SK-N-SH (cell line): ENCODE measurements around the gene SMIM28. TPM values are rescaled to one million over a fixed set of nuclear protein-coding genes. Genes with fewer than 3 reads are reported as not detected.

ENCODE experiments used
- CTCF ChIA-PET: fragments of 300-600, 350-600 bp; formaldehyde crosslinking; extraction: SDS; loops from one replicate; lab custom pipeline; 2021; lab: Yijun Ruan, JAX
- POLR2A ChIA-PET: fragments of 350-600 bp; sonication (Branson Sonifier 250); formaldehyde crosslinking; extraction: SDS; loops from one replicate; lab custom pipeline; 2020; ENCODE audit warnings: antibody characterized with exemption, inconsistent platforms; lab: Yijun Ruan, JAX
- DNase-seq: peaks from one replicate; pipeline ENCODE4 v3.0.0; 2012
- H2AFZ ChIP-seq: fragments of 200-600 bp; sonication (generic); 2 replicates; pipeline ENCODE4 v1.8.1; 2016; ENCODE audit warnings: antibody characterized with exemption, mild to moderate bottlenecking, low read depth
- H3F3A ChIP-seq: fragments of 200-600 bp; sonication (generic); replicated peaks from 2 replicates; pipeline ENCODE3; 2016; ENCODE audit warnings: antibody characterized with exemption, mild to moderate bottlenecking; ENCODE audit not compliant: insufficient read depth
- H3K27ac ChIP-seq, 2 experiments: fragments of 200-500 bp in 1 of 2; fragments of 200-600 bp in 1 of 2; sonication (Bioruptor generic) in 1 of 2; sonication (generic), shearing (Covaris generic) in 1 of 2; 2 replicates each; pipeline versions ENCODE4 v1.5.1 to v1.6.1; 2014 to 2016; ENCODE audit warnings: low read depth in 2 of 2, inconsistent platforms in 1 of 2, low read length in 1 of 2, mild to moderate bottlenecking in 1 of 2, mixed read lengths in 1 of 2
- H3K27me3 ChIP-seq: fragments of 200-600 bp; sonication (generic), shearing (Covaris generic); 2 replicates; pipeline ENCODE4 v1.6.1; 2016; ENCODE audit warnings: mixed run types; ENCODE audit not compliant: insufficient read depth
- H3K36me3 ChIP-seq, 2 experiments: fragments of 200-500 bp in 1 of 2; fragments of 200-600 bp in 1 of 2; sonication (Bioruptor generic) in 1 of 2; sonication (generic) in 1 of 2; replicated peaks in 1 of 2; 2 replicates each; pipeline versions ENCODE3 to v1.5.1; 2014 to 2016; ENCODE audit warnings: low read length in 1 of 2, mild to moderate bottlenecking in 1 of 2; ENCODE audit not compliant: insufficient read depth in 2 of 2, control insufficient read depth in 1 of 2
- H3K4me1 ChIP-seq, 2 experiments: fragments of 200-500 bp in 1 of 2; fragments of 200-600 bp in 1 of 2; sonication (Bioruptor generic) in 1 of 2; sonication (generic), shearing (Covaris generic) in 1 of 2; 2 replicates each; pipeline versions ENCODE4 v1.5.1 to v1.6.1; 2014 to 2016; ENCODE audit warnings: low read depth in 1 of 2, low read length in 1 of 2, mixed run types in 1 of 2; ENCODE audit not compliant: insufficient read depth in 2 of 2, control insufficient read depth in 1 of 2
- H3K4me2 ChIP-seq: fragments of 200-600 bp; sonication (generic), shearing (Covaris generic); 2 replicates; pipeline ENCODE4 v1.6.1; 2017; ENCODE audit warnings: mixed run types
- H3K4me3 ChIP-seq, 2 experiments: fragments of 200-500 bp in 1 of 2; fragments of 200-600 bp in 1 of 2; sonication (Bioruptor generic) in 1 of 2; sonication (generic), shearing (Covaris generic) in 1 of 2; 2 replicates each; pipeline versions ENCODE4 v1.5.1 to v1.8.1; 2014 to 2016; ENCODE audit warnings: low read depth in 2 of 2, inconsistent platforms in 1 of 2, low read length in 1 of 2, mild to moderate bottlenecking in 1 of 2, mixed read lengths in 1 of 2, moderate library complexity in 1 of 2
- H3K79me2 ChIP-seq: fragments of 200-600 bp; sonication (generic); 2 replicates; pipeline ENCODE4 v1.8.1; 2017; ENCODE audit warnings: mild to moderate bottlenecking; ENCODE audit not compliant: insufficient read depth
- H3K9ac ChIP-seq: fragments of 200-600 bp; sonication (generic); 2 replicates; pipeline ENCODE4 v1.6.1; 2017; ENCODE audit warnings: mixed run types
- H3K9me2 ChIP-seq: fragments of 200-600 bp; sonication (generic); 2 replicates; pipeline ENCODE4 v1.6.1; 2017; ENCODE audit warnings: mixed run types
- H3K9me3 ChIP-seq: fragments of 200-600 bp; sonication (generic); 2 replicates; pipeline ENCODE4 v1.6.1; 2017; ENCODE audit warnings: mixed run types, mild to moderate bottlenecking, moderate library complexity
- H4K20me1 ChIP-seq: fragments of 200-600 bp; sonication (generic); 2 replicates; pipeline ENCODE4 v1.6.1; 2017; ENCODE audit warnings: mild to moderate bottlenecking, mixed run types; ENCODE audit not compliant: insufficient read depth
- CHD2 ChIP-seq: fragments of 150-350 bp; IDR thresholded peaks from 2 replicates; pipeline ENCODE4 v1.6.1; 2018; ENCODE audit warnings: low read length; ENCODE audit not compliant: partially characterized antibody
- EP300 ChIP-seq, 2 experiments: IDR thresholded peaks; 2 replicates each; pipeline versions ENCODE4 v1.4.0 to v1.6.1; 2012; ENCODE audit warnings: borderline replicate concordance in 1 of 2, low read depth in 1 of 2, low read length in 1 of 2
- GABPA ChIP-seq: IDR thresholded peaks from 2 replicates; pipeline ENCODE4 v1.4.0; 2012; ENCODE audit warnings: low read depth, mild to moderate bottlenecking
- MEF2A ChIP-seq: IDR thresholded peaks from 2 replicates; pipeline ENCODE4 v1.4.0; 2012; ENCODE audit warnings: low read depth, borderline replicate concordance
- MXI1 ChIP-seq: IDR thresholded peaks from 2 replicates; pipeline ENCODE4 v1.6.1; 2012; ENCODE audit warnings: mild to moderate bottlenecking, low read depth, low read length, improper control_type of control experiment
- NRF1 ChIP-seq: IDR thresholded peaks from 2 replicates; pipeline ENCODE4 v1.6.1; 2012; ENCODE audit warnings: low read depth, mild to moderate bottlenecking, low read length
- RAD21 ChIP-seq: IDR thresholded peaks from 2 replicates; pipeline ENCODE4 v1.6.1; 2012; ENCODE audit warnings: mild to moderate bottlenecking, low read length
- RFX5 ChIP-seq: IDR thresholded peaks from 2 replicates; pipeline ENCODE4 v1.6.1; 2012; ENCODE audit warnings: mild to moderate bottlenecking, improper control_type of control experiment, low read length
- TAF1 ChIP-seq: IDR thresholded peaks from 2 replicates; pipeline ENCODE4 v1.6.1; 2012; ENCODE audit warnings: low read depth, mild to moderate bottlenecking, low read length, moderate library complexity, borderline replicate concordance
- TEAD4 ChIP-seq: IDR thresholded peaks from 2 replicates; pipeline ENCODE4 v1.4.0; 2012; ENCODE audit warnings: mild to moderate bottlenecking, borderline replicate concordance; ENCODE audit not compliant: insufficient read depth
- WGBS: methylation state at CpG from one replicate; pipeline ENCODE4 v1.1.6; 2017; ENCODE audit warnings: low lambda C conversion rate; 5-methylcytosine and 5-hydroxymethylcytosine counted together
- polyA plus RNA-seq, 3 experiments: library from polyadenylated mRNA; depleted of rRNA; stranded (reverse); fragments of >200 nt; gene quantifications; 2 replicates each; pipeline ENCODE4 v1.2.3, GENCODE V29; 2012
- TF ChIP-seq, protein P1 (sequence below): IDR thresholded peaks from 2 replicates; pipeline ENCODE4 v1.4.0; 2012; ENCODE audit warnings: low read depth, borderline replicate concordance
- TF ChIP-seq, protein P2 (sequence below): fragments of 150-350 bp; IDR thresholded peaks from 2 replicates; pipeline ENCODE4 v1.6.1; 2017; ENCODE audit warnings: antibody characterized with exemption, low read length, low read depth, borderline replicate concordance
- TF ChIP-seq, protein P3 (sequence below): fragments of 200-600 bp; sonication (generic); IDR thresholded peaks from 2 replicates; pipeline ENCODE4 v1.6.1; 2017; ENCODE audit warnings: antibody characterized with exemption, mild to moderate bottlenecking, moderate library complexity

Gene SMIM28
- polyA plus RNA-seq, 1 of the 3 experiments (the other 2 are of a cell fraction): not detected

DNA sequence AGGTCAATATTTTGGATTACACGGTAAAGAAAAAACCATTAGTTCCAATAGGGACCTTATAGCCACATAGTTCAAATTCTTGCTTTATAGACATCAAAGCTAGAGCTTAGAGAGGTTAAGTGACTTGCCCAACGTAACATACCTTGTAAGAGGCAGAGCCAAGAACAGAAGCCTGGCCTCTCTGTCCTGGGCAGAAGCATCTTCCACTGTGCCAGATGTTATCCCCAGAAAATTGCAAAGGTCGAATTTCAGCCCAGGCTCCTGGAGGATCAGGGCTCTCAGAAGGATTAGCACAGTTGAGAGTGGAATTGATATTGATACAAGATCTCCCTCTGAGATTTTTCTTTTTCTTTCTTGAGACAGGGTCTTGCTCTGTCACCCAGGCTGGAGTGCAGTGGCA, 6.1 kb downstream of the SMIM28 start:
- Histone ChIP-seq H3K9me2 (no peaks in the 10 kb centered on the region), H2AFZ (no peak overlapping the region), H3K4me3 (no peak overlapping the region), H3F3A (no peaks in the 10 kb centered on the region), H3K36me3 (no peaks in the 10 kb centered on the region), H3K4me1 (no peaks in the 10 kb centered on the region), H4K20me1 (no peaks in the 10 kb centered on the region), H3K27me3 (no peaks in the 10 kb centered on the region), H3K27ac (no peak overlapping the region), H3K9ac (no peak overlapping the region), H3K4me2 (no peak overlapping the region), H3K79me2 (no peaks in the 10 kb centered on the region), H3K9me3 (no peaks in the 10 kb centered on the region)
- TF ChIP-seq, protein P1, sequence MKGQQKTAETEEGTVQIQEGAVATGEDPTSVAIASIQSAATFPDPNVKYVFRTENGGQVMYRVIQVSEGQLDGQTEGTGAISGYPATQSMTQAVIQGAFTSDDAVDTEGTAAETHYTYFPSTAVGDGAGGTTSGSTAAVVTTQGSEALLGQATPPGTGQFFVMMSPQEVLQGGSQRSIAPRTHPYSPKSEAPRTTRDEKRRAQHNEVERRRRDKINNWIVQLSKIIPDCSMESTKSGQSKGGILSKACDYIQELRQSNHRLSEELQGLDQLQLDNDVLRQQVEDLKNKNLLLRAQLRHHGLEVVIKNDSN: no peak
- TF ChIP-seq RFX5 (no peak), MXI1 (no peak), MEF2A (no peak), CHD2 (no peak), NRF1 (no peak), TEAD4 (no peak), EP300 (IDR thresholded peaks at IDR 0.05; ENCODE audit: borderline replicate concordance in 1 of 2, low read depth in 1 of 2, low read length in 1 of 2) (no peak)
- TF ChIP-seq, protein P2, sequence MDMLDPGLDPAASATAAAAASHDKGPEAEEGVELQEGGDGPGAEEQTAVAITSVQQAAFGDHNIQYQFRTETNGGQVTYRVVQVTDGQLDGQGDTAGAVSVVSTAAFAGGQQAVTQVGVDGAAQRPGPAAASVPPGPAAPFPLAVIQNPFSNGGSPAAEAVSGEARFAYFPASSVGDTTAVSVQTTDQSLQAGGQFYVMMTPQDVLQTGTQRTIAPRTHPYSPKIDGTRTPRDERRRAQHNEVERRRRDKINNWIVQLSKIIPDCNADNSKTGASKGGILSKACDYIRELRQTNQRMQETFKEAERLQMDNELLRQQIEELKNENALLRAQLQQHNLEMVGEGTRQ: no peak
- CTCF ChIA-PET: no interaction called here
- POLR2A ChIA-PET: no interaction called here
- DNase-seq: no peak
- WGBS: 12% methylated on average over 3 of the region's 3 CpGs

DNA sequence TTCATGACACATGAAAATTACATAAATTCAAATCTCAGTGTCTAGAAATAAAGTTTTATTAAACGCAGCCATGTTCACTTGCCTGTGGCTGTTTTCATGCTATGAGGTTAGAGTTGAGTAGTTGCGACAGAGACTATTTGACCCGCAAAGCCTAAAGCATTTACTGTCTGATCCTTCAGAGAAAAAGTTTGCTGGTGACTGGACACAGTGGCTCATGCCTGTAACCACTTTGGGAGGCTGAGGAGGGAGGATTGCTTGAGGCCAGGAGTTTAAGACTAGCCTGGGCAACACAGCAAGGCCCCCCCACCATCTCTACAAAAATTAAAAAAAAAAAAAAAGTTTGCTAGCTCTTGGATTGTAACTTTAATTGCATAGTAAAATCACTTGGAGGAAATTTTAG, 9.2 kb downstream of the SMIM28 start:
- Histone ChIP-seq H4K20me1 (no peaks in the 10 kb centered on the region), H2AFZ (no peak overlapping the region), H3K9me2 (no peaks in the 10 kb centered on the region), H3K36me3 (no peaks in the 10 kb centered on the region), H3K9ac (no peak overlapping the region), H3K9me3 (no peaks in the 10 kb centered on the region), H3K27ac (no peak overlapping the region), H3K79me2 (no peaks in the 10 kb centered on the region), H3K4me1 (no peaks in the 10 kb centered on the region), H3K4me2 (no peak overlapping the region), H3K27me3 (no peaks in the 10 kb centered on the region; the same call in 1 of the 2 replicates), H3K4me3 (no peak overlapping the region), H3F3A (no peaks in the 10 kb centered on the region)
- CTCF ChIA-PET: no interaction called here
- no peak for DNase-seq
- TF ChIP-seq, protein P3, sequence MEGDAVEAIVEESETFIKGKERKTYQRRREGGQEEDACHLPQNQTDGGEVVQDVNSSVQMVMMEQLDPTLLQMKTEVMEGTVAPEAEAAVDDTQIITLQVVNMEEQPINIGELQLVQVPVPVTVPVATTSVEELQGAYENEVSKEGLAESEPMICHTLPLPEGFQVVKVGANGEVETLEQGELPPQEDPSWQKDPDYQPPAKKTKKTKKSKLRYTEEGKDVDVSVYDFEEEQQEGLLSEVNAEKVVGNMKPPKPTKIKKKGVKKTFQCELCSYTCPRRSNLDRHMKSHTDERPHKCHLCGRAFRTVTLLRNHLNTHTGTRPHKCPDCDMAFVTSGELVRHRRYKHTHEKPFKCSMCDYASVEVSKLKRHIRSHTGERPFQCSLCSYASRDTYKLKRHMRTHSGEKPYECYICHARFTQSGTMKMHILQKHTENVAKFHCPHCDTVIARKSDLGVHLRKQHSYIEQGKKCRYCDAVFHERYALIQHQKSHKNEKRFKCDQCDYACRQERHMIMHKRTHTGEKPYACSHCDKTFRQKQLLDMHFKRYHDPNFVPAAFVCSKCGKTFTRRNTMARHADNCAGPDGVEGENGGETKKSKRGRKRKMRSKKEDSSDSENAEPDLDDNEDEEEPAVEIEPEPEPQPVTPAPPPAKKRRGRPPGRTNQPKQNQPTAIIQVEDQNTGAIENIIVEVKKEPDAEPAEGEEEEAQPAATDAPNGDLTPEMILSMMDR: no peak
- no peak for TF ChIP-seq RAD21
- no peak for TF ChIP-seq TAF1
- no peak for TF ChIP-seq GABPA
- POLR2A ChIA-PET: no interaction called here
- 81% methylated on average over 3 of the region's 3 CpGs for WGBS
